GM12891 (cell line): ENCODE data around the gene HYAL2.
"Not testable (repeated sequence)": the region's sequence is repeated elsewhere in the genome, so short reads cannot be mapped to it uniquely, and the experiment has no call there.

Source experiments
- DNase-seq: peaks from one replicate; pipeline ENCODE4 v3.0.0; 2011; ENCODE audit warnings: low spot score; ENCODE audit not compliant: insufficient read length
- FAIRE-seq: peaks from 2 replicates; lab custom pipeline; 2011; peaks lifted over from hg19 to GRCh38; lab: Jason Lieb, UNC
- PAX5 ChIP-seq: IDR thresholded peaks from 2 replicates; pipeline ENCODE4 v1.6.1; 2011; ENCODE audit warnings: low read length, moderate library complexity, mild to moderate bottlenecking; ENCODE audit not compliant: insufficient read depth, severe bottlenecking
- POLR2A ChIP-seq: IDR thresholded peaks from 2 replicates; pipeline ENCODE4 v1.6.1; 2011; ENCODE audit warnings: low read depth, low read length, control low read depth
- POLR2AphosphoS5 ChIP-seq: IDR thresholded peaks from 2 replicates; pipeline ENCODE4 v1.6.1; 2011; ENCODE audit warnings: low read depth, low read length, control low read depth
- POU2F2 ChIP-seq: IDR thresholded peaks from 2 replicates; pipeline ENCODE4 v1.6.1; 2011; ENCODE audit warnings: low read depth, mild to moderate bottlenecking, control low read depth, low read length, moderate library complexity
- SPI1 ChIP-seq: IDR thresholded peaks from 2 replicates; pipeline ENCODE4 v1.6.1; 2011; ENCODE audit warnings: low read depth, low read length, control low read depth
- TAF1 ChIP-seq: IDR thresholded peaks from 2 replicates; pipeline ENCODE4 v1.6.1; 2011; ENCODE audit warnings: low read depth, low read length, control low read depth

HYAL2 gene

GRCh38 chr3:50294089-50294488 is 28.5 kb downstream of the HYAL2 start:
- no peak for DNase-seq
- FAIRE-seq = no peak
- TF ChIP-seq POLR2AphosphoS5 = no peak
- no peak for TF ChIP-seq POU2F2
- no peak for TF ChIP-seq SPI1
- no peak for TF ChIP-seq POLR2A
- TF ChIP-seq TAF1 = no peak
- TF ChIP-seq PAX5 = no peak

GRCh38 chr3:50293079-50293801 is 29.3 kb downstream of the HYAL2 start:
- no peak for DNase-seq
- no peak for FAIRE-seq
- TF ChIP-seq SPI1 (no peak), POLR2AphosphoS5 (no peak), TAF1 (no peak), POLR2A (no peak), POU2F2 (no peak), PAX5 (no peak)

- TF ChIP-seq POLR2AphosphoS5 (peak; percentile 63), SPI1 (no peak), POLR2A (peak; percentile 40), TAF1 (peak; percentile 79), POU2F2 (peak; percentile 56; the same call in 1 of the 2 replicates), PAX5 (peak; percentile 61)
- peak; percentile 100 for FAIRE-seq
- peak; percentile 98 for DNase-seq
Observed at GRCh38 chr3:50292159-50293078, 30.1 kb downstream of the HYAL2 start, which contains the start of gene IFRD2. TSS of gene IFRD2 (minus strand) at chr3:50292429. CDS start at chr3:50292274, 155 bp downstream.

- TF ChIP-seq POLR2AphosphoS5 = no peak
- no peak for TF ChIP-seq POU2F2
- TF ChIP-seq POLR2A = no peak
- no peak for TF ChIP-seq PAX5
- TF ChIP-seq SPI1 = no peak
- no peak for TF ChIP-seq TAF1
- no peak for DNase-seq
- FAIRE-seq = no peak
Observed at GRCh38 chr3:50290161-50290641, 32.3 kb downstream of the HYAL2 start.

- FAIRE-seq (no peak), DNase-seq (no peak)
- TF ChIP-seq POU2F2 (no peak), SPI1 (no peak), PAX5 (no peak), POLR2A (no peak)
Observed at GRCh38 chr3:50289130-50289529, 33.4 kb downstream of the HYAL2 start.

- TF ChIP-seq PAX5 (no peak), POLR2AphosphoS5 (no peak), TAF1 (no peak), SPI1 (no peak)
- DNase-seq (no peak), FAIRE-seq (no peak)
Observed at GRCh38 chr3:50288387-50289007, 34.0 kb downstream of the HYAL2 start.

GRCh38 chr3:50287262-50287661 is 35.3 kb downstream of the HYAL2 start:
- no peak for TF ChIP-seq POU2F2
- no peak for TF ChIP-seq TAF1
- TF ChIP-seq POLR2AphosphoS5 = no peak
- no peak for TF ChIP-seq SPI1
- no peak for TF ChIP-seq PAX5
- TF ChIP-seq POLR2A = no peak
- DNase-seq (no peak), FAIRE-seq (no peak)

GRCh38 chr3:50286322-50287227 is 36.0 kb downstream of the HYAL2 start:
- no peak for FAIRE-seq
- peak; percentile 60 for TF ChIP-seq POLR2AphosphoS5
- TF ChIP-seq SPI1 = no peak
- TF ChIP-seq PAX5 = no peak
- no peak for TF ChIP-seq POLR2A
- TF ChIP-seq TAF1 = no peak
- TF ChIP-seq POU2F2 = no peak
- DNase-seq = no peak

GRCh38 chr3:50284121-50284520 is 38.4 kb downstream of the HYAL2 start:
- FAIRE-seq = not testable (repeated sequence)

More at GRCh38 chr3:50284121-50284520, 38.4 kb downstream of the HYAL2 start:
- not testable (repeated sequence) for DNase-seq
